H1 (cell line): ENCODE measurements around the gene DKC1. TPM values are rescaled to one million over a fixed set of nuclear protein-coding genes. Genes with fewer than 3 reads are reported as not detected.

Source experiments
- CTCF ChIA-PET: fragments of 300-600 bp; sonication (Branson Sonifier 250); formaldehyde crosslinking; loops from one replicate; lab custom pipeline; 2021; ENCODE audit not compliant: partially characterized antibody; lab: Charles Lee
- POLR2A ChIA-PET: fragments of 300-600 bp; sonication (Branson Sonifier 250); formaldehyde crosslinking; loops from one replicate; lab custom pipeline; 2021; ENCODE audit warnings: inconsistent platforms; ENCODE audit not compliant: partially characterized antibody; lab: Charles Lee
- DNase-seq, 2 experiments: peaks; one replicate each; pipeline versions ENCODE4 v3.0.0 to v3.0.0-alpha.2; 2010 to 2022; ENCODE audit warnings: low spot score in 2 of 2, low read depth in 1 of 2, mixed read lengths in 1 of 2
- FAIRE-seq: peaks from 2 replicates; lab custom pipeline; 2011; peaks lifted over from hg19 to GRCh38; lab: Jason Lieb, UNC
- H2AFZ ChIP-seq: 2 replicates; pipeline ENCODE4 v1.8.1; 2012; ENCODE audit warnings: low read length, inconsistent platforms
- H2AK5ac ChIP-seq: 2 replicates; pipeline ENCODE4 v1.6.1; 2013; ENCODE audit warnings: low read depth, low read length
- H2BK120ac ChIP-seq: replicated peaks from 2 replicates; pipeline ENCODE3; 2013; ENCODE audit warnings: low read depth, low read length, inconsistent platforms
- H2BK12ac ChIP-seq: 2 replicates; pipeline ENCODE4 v1.6.1; 2013; ENCODE audit warnings: low read depth, low read length
- H2BK15ac ChIP-seq: 2 replicates; pipeline ENCODE4 v1.6.1; 2013; ENCODE audit warnings: low read length
- H2BK20ac ChIP-seq: 2 replicates; pipeline ENCODE4 v1.6.1; 2013; ENCODE audit warnings: low read length
- H2BK5ac ChIP-seq: 2 replicates; pipeline ENCODE4 v1.6.1; 2013; ENCODE audit warnings: low read depth, low read length
- H3K14ac ChIP-seq: 2 replicates; pipeline ENCODE4 v1.6.1; 2013; ENCODE audit warnings: inconsistent platforms; ENCODE audit not compliant: insufficient read length
- H3K18ac ChIP-seq: 2 replicates; pipeline ENCODE4 v1.6.1; 2013; ENCODE audit warnings: low read length; ENCODE audit errors: extremely low read depth
- H3K23ac ChIP-seq: 2 replicates; pipeline ENCODE4 v1.6.1; 2013; ENCODE audit warnings: inconsistent platforms; ENCODE audit not compliant: insufficient read length
- H3K23me2 ChIP-seq: 2 replicates; pipeline ENCODE4 v1.6.1; 2013; ENCODE audit warnings: low read depth, low read length
- H3K27ac ChIP-seq: 2 replicates; pipeline ENCODE4 v1.6.1; 2011; ENCODE audit warnings: low read depth, low read length, inconsistent platforms
- H3K27me3 ChIP-seq, 4 experiments: replicated peaks in 1 of 4; 1 replicate in 1 of 4; 2 replicates in 3 of 4; pipeline versions ENCODE4 v1.6.1 to v1.8.1; 2011 to 2013; ENCODE audit warnings: low read length in 3 of 4, mild to moderate bottlenecking in 3 of 4, inconsistent platforms in 2 of 4, mixed read lengths in 2 of 4, moderate library complexity in 1 of 4; ENCODE audit not compliant: control insufficient read depth in 3 of 4, insufficient read depth in 3 of 4; ENCODE audit errors: extremely low read depth in 1 of 4
- H3K36me3 ChIP-seq, 4 experiments: 2 replicates each; pipeline versions ENCODE4 v1.6.1 to v1.8.1; 2011 to 2013; ENCODE audit warnings: mild to moderate bottlenecking in 4 of 4, low read length in 3 of 4, moderate library complexity in 2 of 4, control low read depth in 1 of 4, inconsistent platforms in 1 of 4; ENCODE audit not compliant: insufficient read depth in 4 of 4, control insufficient read depth in 2 of 4
- H3K4ac ChIP-seq: replicated peaks from 2 replicates; pipeline ENCODE3; 2013; ENCODE audit warnings: low read length, low read depth, mixed read lengths, inconsistent platforms; ENCODE audit not compliant: insufficient read length
- H3K4me1 ChIP-seq, 4 experiments: replicated peaks in 1 of 4; 1 replicate in 1 of 4; 2 replicates in 3 of 4; pipeline versions ENCODE4 v1.6.1 to v1.8.1; 2011 to 2013; ENCODE audit warnings: low read length in 3 of 4, inconsistent platforms in 2 of 4, mixed read lengths in 1 of 4; ENCODE audit not compliant: insufficient read depth in 4 of 4, control insufficient read depth in 3 of 4
- H3K4me2 ChIP-seq, 2 experiments: 2 replicates each; pipeline versions ENCODE4 v1.6.1 to v1.8.1; 2011 to 2013; ENCODE audit warnings: low read depth in 2 of 2, low read length in 2 of 2, control low read depth in 1 of 2, inconsistent platforms in 1 of 2, mild to moderate bottlenecking in 1 of 2; ENCODE audit not compliant: insufficient read depth in 1 of 2
- H3K4me3 ChIP-seq, 4 experiments: fragments of 200-600, 300-600 bp in 1 of 4; sonication (generic), shearing (Covaris generic), sonication (Bioruptor Twin) in 1 of 4; 2 replicates each; pipeline versions ENCODE4 v1.5.1 to v1.8.1; 2011 to 2016; ENCODE audit warnings: low read length in 4 of 4, low read depth in 3 of 4, control low read depth in 2 of 4, inconsistent platforms in 2 of 4, mild to moderate bottlenecking in 2 of 4, mixed read lengths in 1 of 4, moderate library complexity in 1 of 4; ENCODE audit not compliant: insufficient read depth in 2 of 4; ENCODE audit errors: extremely low read depth in 1 of 4
- H3K56ac ChIP-seq: replicated peaks from 2 replicates; pipeline ENCODE3; 2013; ENCODE audit warnings: low read depth, mild to moderate bottlenecking, mixed read lengths, low read length, inconsistent platforms; ENCODE audit not compliant: insufficient read length
- H3K79me1 ChIP-seq: 2 replicates; pipeline ENCODE4 v1.6.1; 2013; ENCODE audit warnings: low read depth, low read length, control low read depth
- H3K79me2 ChIP-seq, 2 experiments: 2 replicates each; pipeline versions ENCODE4 v1.6.1 to v1.8.1; 2012 to 2013; ENCODE audit warnings: low read length in 2 of 2, mild to moderate bottlenecking in 2 of 2, inconsistent platforms in 1 of 2; ENCODE audit not compliant: insufficient read depth in 2 of 2, control insufficient read depth in 1 of 2
- H3K9ac ChIP-seq, 4 experiments: replicated peaks in 1 of 4; 1 replicate in 1 of 4; 2 replicates in 3 of 4; pipeline versions ENCODE4 v1.6.1 to v1.8.1; 2011 to 2013; ENCODE audit warnings: low read depth in 3 of 4, low read length in 3 of 4, control low read depth in 2 of 4, mild to moderate bottlenecking in 2 of 4, moderate library complexity in 2 of 4, inconsistent platforms in 1 of 4; ENCODE audit errors: extremely low read depth in 1 of 4
- H3K9me3 ChIP-seq, 2 experiments: 2 replicates each; pipeline versions ENCODE4 v1.6.1 to v1.8.1; 2012 to 2013; ENCODE audit warnings: mild to moderate bottlenecking in 2 of 2, moderate library complexity in 2 of 2, control low read depth in 1 of 2, inconsistent platforms in 1 of 2, low read depth in 1 of 2, low read length in 1 of 2, mixed read lengths in 1 of 2; ENCODE audit not compliant: insufficient read depth in 2 of 2
- H4K20me1 ChIP-seq, 2 experiments: replicated peaks in 1 of 2; 2 replicates each; pipeline versions ENCODE3 to v1.8.1; 2011 to 2013; ENCODE audit warnings: inconsistent platforms in 2 of 2, low read length in 2 of 2, mild to moderate bottlenecking in 1 of 2; ENCODE audit not compliant: insufficient read depth in 2 of 2, control insufficient read depth in 1 of 2
- H4K5ac ChIP-seq: 2 replicates; pipeline ENCODE4 v1.6.1; 2013; ENCODE audit warnings: low read length, low read depth, mixed read lengths, inconsistent platforms; ENCODE audit not compliant: insufficient read length
- H4K8ac ChIP-seq: 2 replicates; pipeline ENCODE4 v1.8.0; 2013; ENCODE audit warnings: mild to moderate bottlenecking, moderate library complexity, low read length, inconsistent platforms; ENCODE audit not compliant: insufficient read depth; ENCODE audit errors: extremely low read depth
- H4K91ac ChIP-seq: replicated peaks from 2 replicates; pipeline ENCODE3; 2013; ENCODE audit warnings: low read length, mixed read lengths, inconsistent platforms; ENCODE audit not compliant: insufficient read length
- CHD2 ChIP-seq: IDR thresholded peaks from 2 replicates; pipeline ENCODE4 v1.6.1; 2012; ENCODE audit warnings: low read length, improper control_type of control experiment
- E2F6 ChIP-seq: IDR thresholded peaks from 2 replicates; pipeline ENCODE4 v1.6.1; 2012; ENCODE audit warnings: inconsistent platforms
- JUN ChIP-seq: IDR thresholded peaks from 2 replicates; pipeline ENCODE4 v1.6.1; 2011; ENCODE audit warnings: low read depth, mild to moderate bottlenecking, improper control_type of control experiment, low read length
- MAFK ChIP-seq: IDR thresholded peaks from 2 replicates; pipeline ENCODE4 v1.6.1; 2012; ENCODE audit warnings: low read depth, mild to moderate bottlenecking, improper control_type of control experiment, low read length
- NANOG ChIP-seq: IDR thresholded peaks from 2 replicates; pipeline ENCODE4 v1.6.1; 2011; ENCODE audit warnings: low read length, low read depth, mild to moderate bottlenecking, inconsistent platforms; ENCODE audit not compliant: insufficient read depth, poor library complexity, severe bottlenecking
- POLR2A ChIP-seq, 2 experiments: IDR thresholded peaks; 1 replicate in 1 of 2; 2 replicates in 1 of 2; pipeline ENCODE4 v1.6.1; 2011; ENCODE audit warnings: low read depth in 2 of 2, low read length in 2 of 2, mild to moderate bottlenecking in 2 of 2; ENCODE audit errors: control extremely low read depth in 1 of 2
- RNF2 ChIP-seq: fragments of 200-900, 300-1000 bp; sonication (generic); IDR thresholded peaks from 2 replicates; pipeline ENCODE4 v1.7.1; 2016; ENCODE audit warnings: borderline replicate concordance, low read depth, mild to moderate bottlenecking, antibody characterized with exemption, low read length; ENCODE audit not compliant: poor library complexity, severe bottlenecking; ENCODE audit errors: missing control alignments
- SAP30 ChIP-seq: fragments of 300-600 bp; sonication (generic); IDR thresholded peaks from 2 replicates; pipeline ENCODE4 v1.7.1; 2012; ENCODE audit warnings: low read length, moderate library complexity, mild to moderate bottlenecking, inconsistent platforms; ENCODE audit not compliant: insufficient read depth, insufficient replicate concordance
- SP2 ChIP-seq: IDR thresholded peaks from 2 replicates; pipeline ENCODE4 v1.6.1; 2012; ENCODE audit warnings: mild to moderate bottlenecking, low read length, inconsistent platforms
- TAF7 ChIP-seq: optimal IDR thresholded peaks from 2 replicates; pipeline ENCODE3; 2011; ENCODE audit warnings: low read depth, mild to moderate bottlenecking, inconsistent platforms, low read length, moderate library complexity, borderline replicate concordance
- USF2 ChIP-seq: IDR thresholded peaks from 2 replicates; pipeline ENCODE4 v1.6.1; 2011; ENCODE audit warnings: low read length, improper control_type of control experiment
- WGBS, 2 experiments: shearing (Covaris generic) in 1 of 2; methylation state at CpG; one replicate each; pipeline versions ENCODE4 v1.1.6 to v1.1.7; 2013 to 2015; ENCODE audit warnings: low lambda C conversion rate in 2 of 2, mixed read lengths in 2 of 2, inconsistent platforms in 1 of 2, low coverage in 1 of 2, missing lambda C conversion rate in 1 of 2; ENCODE audit not compliant: insufficient replicate concordance in 2 of 2, insufficient coverage in 1 of 2, insufficient read length in 1 of 2; ENCODE audit errors: extremely low coverage in 1 of 2, missing lambda C conversion rate in 1 of 2; 5-methylcytosine and 5-hydroxymethylcytosine counted together
- polyA plus RNA-seq, 7 experiments: library from polyadenylated mRNA; depleted of rRNA in 3 of 7; stranded (reverse) in 5 of 7; unstranded in 2 of 7; fragments of >200 nt in 5 of 7; fragments of 200-250 nt in 2 of 7; gene quantifications; 1 replicate in 5 of 7; 2 replicates in 1 of 7; 4 replicates in 1 of 7; pipeline versions ENCODE4 v1.2.1 to v1.2.3, GENCODE V29; 2011 to 2013; ENCODE audit warnings: missing spikeins in 2 of 7, mixed read lengths in 2 of 7
- total RNA-seq: library from RNA; stranded (reverse); fragmentation: NEBNext Ultra II Directional; extraction: Animal tissue kit (Norgen Biotek cat#: 25700); gene quantifications from 2 replicates; pipeline ENCODE4 v1.2.1, GENCODE V29; 2021

Gene DKC1
- total and polyA plus RNA-seq, 2 of the 8 experiments (the other 6 are each of a cell fraction or from before 2014, with no cell fraction given): 65.6 to 143 TPM

GRCh38 chrX:154751669-154752271 is 10.9 kb upstream of the DKC1 start:
- Histone ChIP-seq H2AK5ac (no peak overlapping the region), H2BK20ac (no peak overlapping the region), H3K56ac (no peak overlapping the region), H3K36me3 (no peaks in the 10 kb centered on the region), H3K79me1 (no peaks in the 10 kb centered on the region), H4K20me1 (peaks cover 0 to 2% of the 10 kb centered on the region in 2 experiments), H3K27ac (no peak overlapping the region), H3K27me3 (peaks cover 8 to 29% (median 27%) of the 10 kb centered on the region in 4 experiments), H2BK5ac (no peak overlapping the region), H4K8ac (no peak overlapping the region), H2BK12ac (no peak overlapping the region), H2BK120ac (no peak overlapping the region), H3K18ac (no peak overlapping the region; the same call in 1 of the 2 replicates), H3K79me2 (no peaks in the 10 kb centered on the region), H3K23me2 (peaks cover 2% of the 10 kb centered on the region; the same call in 1 of the 2 replicates), H3K4me1 (no peaks in the 10 kb centered on the region), H2BK15ac (no peak overlapping the region), H3K9ac (no peak overlapping the region), H3K9me3 (no peaks in the 10 kb centered on the region), H3K23ac (no peak overlapping the region), H2AFZ (no peak overlapping the region), H4K5ac (no peak overlapping the region), H3K4me2 (peak overlapping the region in 1 of 2 experiments; percentile 71; a peak in 1 of 4 replicates), H4K91ac (no peak overlapping the region), H3K4ac (no peak overlapping the region), H3K14ac (no peak overlapping the region), H3K4me3 (peak overlapping the region in 1 of 4 experiments; percentile 55; a peak in 1 of 8 replicates)
- 87% methylated on average over 9 of the region's 9 CpGs; no CpG with 5 or more reads in 1 of the 2 experiments for WGBS, 2 experiments
- DNase-seq (no peak), FAIRE-seq (no peak)
- CTCF ChIA-PET: no interaction called here
- POLR2A ChIA-PET: interaction anchor here (1.3 to 5.1 kb wide), 2 partner anchors 11 to 156 kb away, joined by 6 to 26 read pairs; partner anchors contain the start of gene DKC1
- TF ChIP-seq SP2 (no peak), JUN (no peak), E2F6 (no peak), TAF7 (no peak), MAFK (no peak), SAP30 (no peak), NANOG (no peak), USF2 (no peak), RNF2 (no peak), CHD2 (no peak), POLR2A (IDR thresholded peaks at IDR 0.05; ENCODE audit: control extremely low read depth in 1 of 2, low read depth in 2 of 2, low read length in 2 of 2) (no peak)
